ENCODE data around the gene CAPN13.

DNA sequence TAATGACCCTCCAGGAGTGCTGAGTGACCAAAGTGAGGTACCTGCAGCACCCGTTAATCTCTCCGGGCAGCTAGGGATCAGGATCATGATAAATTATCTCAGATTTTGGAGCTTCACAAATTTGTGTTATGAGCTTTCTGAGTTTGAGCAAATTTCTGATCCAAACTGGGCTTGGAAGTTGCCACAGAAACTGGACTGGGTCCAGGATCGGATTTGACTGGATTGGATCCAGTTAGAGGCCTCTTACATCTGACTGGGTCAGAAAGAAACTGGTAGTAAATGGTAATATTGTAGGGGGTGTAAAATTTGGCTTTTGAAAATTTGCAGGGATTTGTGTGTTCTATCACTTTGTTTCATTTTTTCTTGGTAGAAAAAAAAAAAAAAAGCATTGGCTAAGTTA lies 19.7 kb upstream of the CAPN13 start:
- TF ChIP-seq CTCF (IDR thresholded peaks at IDR 0.05 in 8 of 11, conservative IDR thresholded peaks at IDR 0.05 in 3 of 11) (no peak), POLR2A (IDR thresholded peaks at IDR 0.05) (no peak), POLR2AphosphoS5 (IDR thresholded peaks at IDR 0.05) (no peak)

Data from spleen (tissue), 7 donors.